Upper lobe of left lung (tissue), 6 donors: ENCODE measurements around the gene GPBP1L1. TPM values are rescaled to one million over a fixed set of nuclear protein-coding genes. Genes with fewer than 3 reads are reported as not detected.

Source experiments
- ATAC-seq, 2 donors: fragments of 200-7000 bp; cut with Tn5 transposase; one replicate each; pipeline ENCODE4 v1.9.1; 2022; ENCODE audit warnings: mild to moderate bottlenecking in 2 of 2, moderate library complexity in 2 of 2; ENCODE audit not compliant: low FRiP score in 2 of 2
- DNase-seq, 2 donors: peaks; one replicate each; pipeline ENCODE4 v3.0.0-alpha.2; 2019 to 2020
- H3K27ac ChIP-seq, 4 donors: fragments of 200-600 bp; sonication (generic); one replicate each; pipeline ENCODE4 v1.5.1; 2016 to 2019
- H3K27me3 ChIP-seq, 4 donors: fragments of 200-600 bp; sonication (generic); one replicate each; pipeline ENCODE4 v1.5.1; 2017 to 2019
- H3K36me3 ChIP-seq, 4 donors: fragments of 200-600 bp; sonication (generic); one replicate each; pipeline ENCODE4 v1.5.1; 2016 to 2019
- H3K4me1 ChIP-seq, 4 donors: fragments of 200-600 bp; sonication (generic); one replicate each; pipeline ENCODE4 v1.5.1; 2018 to 2019
- H3K4me3 ChIP-seq, 4 donors: fragments of 200-600 bp; sonication (generic); one replicate each; pipeline ENCODE4 v1.5.1; 2017 to 2019; ENCODE audit warnings: mild to moderate bottlenecking in 2 of 4, moderate library complexity in 1 of 4
- H3K9me3 ChIP-seq, 4 donors: fragments of 200-600 bp; sonication (generic); one replicate each; pipeline ENCODE4 v1.5.1; 2018 to 2019
- EP300 ChIP-seq, 4 donors: sonication (generic); formaldehyde crosslinking; IDR thresholded peaks; one replicate each; pipeline ENCODE4 v1.5.1; 2017; ENCODE audit warnings: antibody characterized with exemption in 4 of 4, control low read depth in 2 of 4
- POLR2A ChIP-seq, 4 donors: fragments of 450-650 bp; IDR thresholded peaks; one replicate each; pipeline ENCODE4 v1.5.1; 2016 to 2017; ENCODE audit warnings: antibody characterized with exemption in 4 of 4, mild to moderate bottlenecking in 2 of 4
- POLR2AphosphoS5 ChIP-seq, 2 donors: sonication (generic); formaldehyde crosslinking; IDR thresholded peaks; one replicate each; pipeline ENCODE4 v1.5.1; 2017; ENCODE audit warnings: antibody characterized with exemption in 2 of 2
- WGBS, 2 donors: methylation state at CpG; one replicate each; pipeline ENCODE4 v1.1.5; 2017 to 2018; 5-methylcytosine and 5-hydroxymethylcytosine counted together
- total RNA-seq, 6 donors: library from RNA; depleted of rRNA in 4 of 6; stranded (reverse); fragments of >200 nt in 4 of 6; gene quantifications; one replicate each; pipeline versions ENCODE4 v1.1.0 to v1.2.1, GENCODE V29; 2016 to 2021
- TF ChIP-seq, protein P1 (sequence below), 6 experiments: fragments of 450-650 bp in 4 of 6; fragments of 200-600 bp in 2 of 6; sonication (generic) in 2 of 6; IDR thresholded peaks; one replicate each; pipeline ENCODE4 v1.5.1; 2016 to 2019; ENCODE audit warnings: antibody characterized with exemption in 6 of 6
- donor health status: DM: no; HTN: no; CAD: no; lungs with moderate emphysema.
- donor health status: DM: no; HTN: yes; CAD: no; lungs with severe emphysema.

The GPBP1L1 gene
- total RNA-seq, 6 donors from 2014 or later = 112 to 184 (median 132) TPM

DNA sequence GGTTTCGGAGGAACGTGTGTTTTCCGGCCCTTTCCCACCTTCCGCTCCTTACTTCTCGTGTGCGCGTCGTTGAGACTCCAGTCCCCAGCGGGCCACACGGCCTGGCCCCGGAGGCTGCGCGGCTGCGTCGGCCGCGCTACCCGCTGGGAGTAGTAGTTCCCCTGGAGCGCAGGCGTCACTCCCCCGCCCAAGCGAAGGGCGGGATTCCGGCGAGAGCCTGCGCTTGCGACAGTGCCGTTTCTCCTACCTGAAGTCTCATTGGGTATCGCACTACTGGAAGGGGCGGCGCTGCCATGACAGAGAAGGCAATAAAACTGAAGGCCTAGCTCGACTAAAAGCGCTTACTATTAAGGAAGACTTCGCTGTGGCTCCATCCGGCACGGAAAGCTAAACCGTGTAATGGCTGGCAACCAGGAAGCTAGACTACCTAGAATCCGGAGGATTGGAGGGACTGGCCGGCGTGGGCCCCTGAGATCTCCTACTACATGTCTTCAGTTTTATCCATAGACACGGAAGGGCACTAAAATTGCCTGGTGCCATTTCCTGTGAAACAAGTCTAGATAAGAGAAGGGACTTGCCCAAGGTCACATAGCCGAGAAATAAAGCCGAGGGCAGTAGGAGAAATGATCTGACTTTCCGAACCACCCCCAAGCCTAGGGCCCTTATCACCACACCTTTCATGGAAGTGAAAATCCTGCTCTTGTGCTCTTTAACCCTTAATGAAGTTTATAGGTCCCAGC is 851 bp upstream of the GPBP1L1 start:
- peak; percentile 96 to 99 for ATAC-seq
- DNase-seq = peak; percentile 98 to 99
- peaks cover 0 to 16% (median 5%) of the 10 kb centered on the region in 4 donors for H3K36me3 ChIP-seq
- TF ChIP-seq, protein P1, sequence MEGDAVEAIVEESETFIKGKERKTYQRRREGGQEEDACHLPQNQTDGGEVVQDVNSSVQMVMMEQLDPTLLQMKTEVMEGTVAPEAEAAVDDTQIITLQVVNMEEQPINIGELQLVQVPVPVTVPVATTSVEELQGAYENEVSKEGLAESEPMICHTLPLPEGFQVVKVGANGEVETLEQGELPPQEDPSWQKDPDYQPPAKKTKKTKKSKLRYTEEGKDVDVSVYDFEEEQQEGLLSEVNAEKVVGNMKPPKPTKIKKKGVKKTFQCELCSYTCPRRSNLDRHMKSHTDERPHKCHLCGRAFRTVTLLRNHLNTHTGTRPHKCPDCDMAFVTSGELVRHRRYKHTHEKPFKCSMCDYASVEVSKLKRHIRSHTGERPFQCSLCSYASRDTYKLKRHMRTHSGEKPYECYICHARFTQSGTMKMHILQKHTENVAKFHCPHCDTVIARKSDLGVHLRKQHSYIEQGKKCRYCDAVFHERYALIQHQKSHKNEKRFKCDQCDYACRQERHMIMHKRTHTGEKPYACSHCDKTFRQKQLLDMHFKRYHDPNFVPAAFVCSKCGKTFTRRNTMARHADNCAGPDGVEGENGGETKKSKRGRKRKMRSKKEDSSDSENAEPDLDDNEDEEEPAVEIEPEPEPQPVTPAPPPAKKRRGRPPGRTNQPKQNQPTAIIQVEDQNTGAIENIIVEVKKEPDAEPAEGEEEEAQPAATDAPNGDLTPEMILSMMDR (IDR thresholded peaks at IDR 0.05) = no peak
- TF ChIP-seq POLR2A (IDR thresholded peaks at IDR 0.05) (peak; percentile 38 to 93 (median 88)), EP300 (IDR thresholded peaks at IDR 0.05) (peak in 1 of 4 donors; percentile 40), POLR2AphosphoS5 (IDR thresholded peaks at IDR 0.05) (peak; percentile 92 to 96)
- H3K9me3 ChIP-seq = no peaks in the 10 kb centered on the region
- H3K4me3 ChIP-seq = peak overlapping the region; percentile 44 to 94 (median 64)
- H3K4me1 ChIP-seq = peaks cover 38 to 50% (median 41%) of the 10 kb centered on the region in 4 donors
- H3K27me3 ChIP-seq = no peaks in the 10 kb centered on the region
- WGBS, 2 donors = 0 to 2% methylated on average over 22 to 44 of the region's 44 CpGs
- H3K27ac ChIP-seq = peak overlapping the region; percentile 96 to 98 (median 97)

DNA sequence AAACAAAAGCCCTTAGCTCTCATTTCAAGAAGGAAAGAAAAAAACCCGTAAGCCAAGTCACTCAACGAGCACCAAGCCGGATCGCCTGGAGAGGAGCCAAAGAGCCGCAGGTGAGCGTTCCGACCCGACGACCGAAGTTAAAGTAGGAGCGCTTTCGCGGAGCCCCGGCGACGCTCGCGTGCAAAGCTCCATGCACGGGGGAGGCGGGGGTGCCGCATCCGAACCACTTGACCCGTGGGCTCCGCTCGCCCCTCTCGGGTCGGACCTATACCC is 382 bp downstream of the GPBP1L1 start:
- Histone ChIP-seq H3K27ac (peak overlapping the region; percentile 96 to 98 (median 97)), H3K4me3 (peak overlapping the region; percentile 58 to 94 (median 72)), H3K36me3 (peaks cover 0 to 6% (median 2%) of the 10 kb centered on the region in 4 donors), H3K9me3 (no peaks in the 10 kb centered on the region), H3K4me1 (peaks cover 49 to 62% (median 52%) of the 10 kb centered on the region in 4 donors), H3K27me3 (no peaks in the 10 kb centered on the region)
- 0 to 3% methylated on average over 5 to 27 of the region's 27 CpGs for WGBS, 2 donors
- TF ChIP-seq POLR2AphosphoS5 (IDR thresholded peaks at IDR 0.05) = no peak
- TF ChIP-seq EP300 (IDR thresholded peaks at IDR 0.05) = no peak
- peak in 1 of 2 donors; percentile 77 for DNase-seq
- ATAC-seq = peak; percentile 0

DNA sequence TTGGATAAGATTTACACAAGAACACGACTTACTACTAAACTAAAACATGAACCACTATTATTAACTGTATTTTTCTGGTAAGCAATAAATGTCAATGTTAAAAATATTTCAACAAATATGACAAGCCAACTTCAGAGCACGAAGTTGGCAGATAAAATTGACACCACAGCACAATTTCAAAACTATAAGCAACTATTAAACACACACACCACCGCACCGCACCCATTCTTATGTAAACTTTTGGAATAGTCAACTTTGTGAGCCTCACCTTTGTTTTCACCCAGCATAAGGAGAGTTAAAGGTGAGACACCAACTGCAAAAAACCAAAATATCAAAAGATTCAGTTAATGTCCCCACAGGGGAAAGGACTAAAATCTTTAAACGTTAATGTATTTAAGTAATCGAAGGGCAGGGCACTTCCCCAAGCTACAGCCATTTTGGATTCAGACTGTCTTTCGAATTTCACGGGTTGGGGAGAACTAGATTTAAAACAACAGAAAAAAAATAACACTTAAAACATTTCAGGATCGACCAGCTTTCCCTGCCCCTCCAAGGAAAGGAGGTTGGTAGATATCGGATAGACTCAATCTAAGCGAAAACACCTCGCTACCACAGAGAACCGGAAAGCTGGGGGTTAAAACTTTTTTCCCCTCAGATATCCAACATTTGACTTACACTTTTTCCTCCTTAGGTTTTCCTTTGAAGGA is 872 bp downstream of the GPBP1L1 start:
- 1% methylated on average over 13 of the region's 13 CpGs for WGBS, 2 donors
- Histone ChIP-seq H3K9me3 (no peaks in the 10 kb centered on the region), H3K27ac (peak overlapping the region; percentile 96 to 98 (median 97)), H3K27me3 (no peaks in the 10 kb centered on the region), H3K4me1 (peaks cover 54 to 67% (median 57%) of the 10 kb centered on the region in 4 donors), H3K4me3 (peak overlapping the region; percentile 58 to 94 (median 72)), H3K36me3 (peaks cover 0 to 2% (median 0%) of the 10 kb centered on the region in 4 donors)
- DNase-seq (no peak), ATAC-seq (no peak)
- TF ChIP-seq POLR2AphosphoS5 (IDR thresholded peaks at IDR 0.05) (no peak), EP300 (IDR thresholded peaks at IDR 0.05) (no peak), POLR2A (IDR thresholded peaks at IDR 0.05) (no peak)
- TF ChIP-seq, protein P1 (IDR thresholded peaks at IDR 0.05) = no peak

DNA sequence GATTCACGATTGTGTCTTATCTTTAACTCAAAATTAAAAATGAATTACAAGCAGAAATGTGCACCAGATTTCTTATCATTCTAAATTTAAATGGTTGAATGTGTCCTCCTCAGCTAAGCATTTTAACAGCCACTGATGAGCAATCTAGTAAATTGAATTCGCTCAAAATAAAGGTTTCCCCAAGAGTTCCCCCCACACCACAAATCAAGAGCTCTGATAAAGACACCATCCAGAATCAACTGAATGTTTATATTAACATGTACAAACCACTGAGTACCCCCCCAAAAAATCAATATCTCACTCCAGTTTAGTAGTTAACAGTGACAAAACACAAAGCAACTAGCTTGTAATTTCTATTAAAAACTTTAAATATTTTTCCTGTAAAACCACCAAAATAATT is 1.9 kb downstream of the GPBP1L1 start:
- no peaks in the 10 kb centered on the region for H3K27me3 ChIP-seq
- peak overlapping the region in 2 of 4 donors; percentile 58 to 94 for H3K4me3 ChIP-seq
- 35 to 43% methylated on average over 2 of the region's 2 CpGs for WGBS, 2 donors
- no peaks in the 10 kb centered on the region for H3K9me3 ChIP-seq
- no peaks in the 10 kb centered on the region for H3K36me3 ChIP-seq
- H3K27ac ChIP-seq = peak overlapping the region in 1 of 4 donors; percentile 96
- no peak for TF ChIP-seq EP300 (IDR thresholded peaks at IDR 0.05)
- TF ChIP-seq, protein P1 (IDR thresholded peaks at IDR 0.05) = no peak
- no peak for TF ChIP-seq POLR2A (IDR thresholded peaks at IDR 0.05)
- TF ChIP-seq POLR2AphosphoS5 (IDR thresholded peaks at IDR 0.05) = no peak
- ATAC-seq (no peak), DNase-seq (no peak)
- H3K4me1 ChIP-seq = peaks cover 55 to 75% (median 62%) of the 10 kb centered on the region in 4 donors

DNA sequence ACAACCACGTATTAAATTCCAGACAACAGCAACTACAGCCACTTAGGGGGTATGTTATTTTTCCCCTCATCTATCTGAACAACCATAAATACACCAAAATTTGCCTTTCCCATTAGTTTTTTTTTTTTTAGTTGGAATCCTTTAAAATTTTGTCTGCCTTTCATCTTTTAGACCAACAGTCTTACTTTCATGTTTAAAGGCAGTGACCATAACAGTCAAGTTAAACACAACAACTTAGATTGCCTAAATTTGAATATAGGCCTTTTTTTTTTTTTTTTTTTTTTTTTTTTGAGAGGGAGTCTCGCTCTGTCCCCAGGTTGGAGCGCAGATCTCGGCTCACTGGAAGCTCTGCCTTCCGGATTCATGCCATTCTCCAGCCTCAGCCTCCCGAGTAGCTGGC is 3.4 kb downstream of the GPBP1L1 start:
- Histone ChIP-seq H3K4me3 (no peak overlapping the region), H3K36me3 (no peaks in the 10 kb centered on the region), H3K27me3 (no peaks in the 10 kb centered on the region), H3K27ac (peak overlapping the region in 1 of 4 donors; percentile 8), H3K9me3 (no peaks in the 10 kb centered on the region), H3K4me1 (peaks cover 61 to 77% (median 65%) of the 10 kb centered on the region in 4 donors)
- TF ChIP-seq EP300 (IDR thresholded peaks at IDR 0.05) = no peak
- TF ChIP-seq, protein P1 (IDR thresholded peaks at IDR 0.05) = no peak
- no peak for TF ChIP-seq POLR2AphosphoS5 (IDR thresholded peaks at IDR 0.05)
- TF ChIP-seq POLR2A (IDR thresholded peaks at IDR 0.05) = no peak
- 80 to 84% methylated on average over 6 of the region's 6 CpGs for WGBS, 2 donors
- no peak for ATAC-seq
- DNase-seq = no peak
